ENCODE data around the gene MRPL51.

GRCh38 chr12:6450091-6450868, 42.8 kb downstream of the MRPL51 start:
- TF ChIP-seq, protein P1, sequence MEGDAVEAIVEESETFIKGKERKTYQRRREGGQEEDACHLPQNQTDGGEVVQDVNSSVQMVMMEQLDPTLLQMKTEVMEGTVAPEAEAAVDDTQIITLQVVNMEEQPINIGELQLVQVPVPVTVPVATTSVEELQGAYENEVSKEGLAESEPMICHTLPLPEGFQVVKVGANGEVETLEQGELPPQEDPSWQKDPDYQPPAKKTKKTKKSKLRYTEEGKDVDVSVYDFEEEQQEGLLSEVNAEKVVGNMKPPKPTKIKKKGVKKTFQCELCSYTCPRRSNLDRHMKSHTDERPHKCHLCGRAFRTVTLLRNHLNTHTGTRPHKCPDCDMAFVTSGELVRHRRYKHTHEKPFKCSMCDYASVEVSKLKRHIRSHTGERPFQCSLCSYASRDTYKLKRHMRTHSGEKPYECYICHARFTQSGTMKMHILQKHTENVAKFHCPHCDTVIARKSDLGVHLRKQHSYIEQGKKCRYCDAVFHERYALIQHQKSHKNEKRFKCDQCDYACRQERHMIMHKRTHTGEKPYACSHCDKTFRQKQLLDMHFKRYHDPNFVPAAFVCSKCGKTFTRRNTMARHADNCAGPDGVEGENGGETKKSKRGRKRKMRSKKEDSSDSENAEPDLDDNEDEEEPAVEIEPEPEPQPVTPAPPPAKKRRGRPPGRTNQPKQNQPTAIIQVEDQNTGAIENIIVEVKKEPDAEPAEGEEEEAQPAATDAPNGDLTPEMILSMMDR (IDR thresholded peaks at IDR 0.05): no peak
- TF ChIP-seq POLR2A (IDR thresholded peaks at IDR 0.05): no peak
